Cardiac muscle cell (in vitro differentiated cells and primary cell): ENCODE data around the gene CLEC2B. TPM values are rescaled to one million over a fixed set of nuclear protein-coding genes. Genes with fewer than 3 reads are reported as not detected.
"Not testable (repeated sequence)": the region's sequence is repeated elsewhere in the genome, so short reads cannot be mapped to it uniquely, and the experiment has no call there.

ENCODE experiments used
- DNase-seq, 2 donors: peaks; one replicate each; pipeline versions ENCODE4 v3.0.0 to v3.0.0-alpha.2; 2010 to 2017; ENCODE audit warnings: low read depth in 1 of 2, low spot score in 1 of 2
- H3K27ac ChIP-seq: fragments of 200-600 bp; sonication (generic); 2 replicates; pipeline ENCODE4 v1.5.1; 2016
- H3K27me3 ChIP-seq: fragments of 200-600 bp; sonication (generic); 2 replicates; pipeline ENCODE4 v1.6.0; 2016; ENCODE audit warnings: control low read depth
- H3K36me3 ChIP-seq: fragments of 200-600 bp; sonication (generic); 2 replicates; pipeline ENCODE4 v1.5.1; 2016; ENCODE audit warnings: control low read depth
- H3K4me1 ChIP-seq: fragments of 200-600 bp; sonication (generic); 2 replicates; pipeline ENCODE4 v1.8.1; 2017; ENCODE audit warnings: low read depth, mild to moderate bottlenecking, mixed run types
- H3K4me3 ChIP-seq: fragments of 200-600 bp; sonication (generic); 2 replicates; pipeline ENCODE4 v1.5.1; 2016; ENCODE audit warnings: mild to moderate bottlenecking
- H3K9me3 ChIP-seq: fragments of 200-600 bp; sonication (generic); 2 replicates; pipeline ENCODE4 v1.5.1; 2017; ENCODE audit warnings: low read depth, mild to moderate bottlenecking, control low read depth
- CTCF ChIP-seq: IDR thresholded peaks from 2 replicates; pipeline ENCODE4 v1.5.1; 2012; ENCODE audit warnings: low read depth, mild to moderate bottlenecking, low read length
- polyA plus RNA-seq: library from polyadenylated mRNA; unstranded; fragments of >200 nt; fragmentation: Nextera tagmentation; extraction: Ambion mirVana; gene quantifications from 2 replicates; pipeline ENCODE4 v1.2.1, GENCODE V29; 2016
- total RNA-seq: library from RNA; depleted of rRNA; stranded (reverse); fragments of >200 nt; gene quantifications from 2 replicates; pipeline ENCODE4 v1.2.3, GENCODE V29; 2016

Gene CLEC2B
- total and polyA plus RNA-seq, 2 experiments from 2014 or later: 0.31 TPM; not detected in 1

- no peak overlapping the region for H3K4me3 ChIP-seq
- no peaks in the 10 kb centered on the region for H3K4me1 ChIP-seq
- no peaks in the 10 kb centered on the region for H3K36me3 ChIP-seq
- no peak overlapping the region for H3K27ac ChIP-seq
- no peak for TF ChIP-seq CTCF
- H3K9me3 ChIP-seq: no peaks in the 10 kb centered on the region
- DNase-seq: no peak
- no peaks in the 10 kb centered on the region for H3K27me3 ChIP-seq
Observed at GRCh38 chr12:9880532-9881078, 11.5 kb upstream of the CLEC2B start.

- not testable (repeated sequence) for DNase-seq, H3K27ac ChIP-seq, H3K9me3 ChIP-seq, H3K4me3 ChIP-seq, H3K4me1 ChIP-seq, H3K27me3 ChIP-seq, H3K36me3 ChIP-seq
Observed at GRCh38 chr12:9876120-9876519, 7.0 kb upstream of the CLEC2B start.

- Histone ChIP-seq H3K27ac (no peak overlapping the region), H3K4me1 (peaks cover 4% of the 10 kb centered on the region), H3K36me3 (no peaks in the 10 kb centered on the region), H3K27me3 (no peaks in the 10 kb centered on the region), H3K9me3 (no peaks in the 10 kb centered on the region), H3K4me3 (no peak overlapping the region)
- no peak for TF ChIP-seq CTCF
- DNase-seq: peak in 1 of 2 donors; percentile 31
Observed at GRCh38 chr12:9872742-9873141, 3.6 kb upstream of the CLEC2B start.

- Histone ChIP-seq H3K27ac (no peak overlapping the region), H3K36me3 (no peaks in the 10 kb centered on the region), H3K27me3 (no peaks in the 10 kb centered on the region), H3K4me3 (no peak overlapping the region), H3K4me1 (peaks cover 4% of the 10 kb centered on the region), H3K9me3 (no peaks in the 10 kb centered on the region)
- no peak for DNase-seq
- TF ChIP-seq CTCF: no peak
Observed at GRCh38 chr12:9872162-9872561, 3.0 kb upstream of the CLEC2B start.

GRCh38 chr12:9870286-9870866, 1.2 kb upstream of the CLEC2B start:
- peak in 1 of 2 donors; percentile 31 for DNase-seq
- no peak overlapping the region for H3K4me3 ChIP-seq
- no peaks in the 10 kb centered on the region for H3K9me3 ChIP-seq
- H3K27me3 ChIP-seq: no peaks in the 10 kb centered on the region
- no peak for TF ChIP-seq CTCF
- no peak overlapping the region for H3K27ac ChIP-seq
- H3K36me3 ChIP-seq: no peaks in the 10 kb centered on the region
- H3K4me1 ChIP-seq: peaks cover 4% of the 10 kb centered on the region

GRCh38 chr12:9868951-9869306, 225 bp downstream of the CLEC2B start:
- Histone ChIP-seq H3K36me3 (no peaks in the 10 kb centered on the region), H3K27ac (no peak overlapping the region), H3K4me1 (peaks cover 4% of the 10 kb centered on the region), H3K4me3 (no peak overlapping the region), H3K9me3 (no peaks in the 10 kb centered on the region), H3K27me3 (no peaks in the 10 kb centered on the region)
- DNase-seq: no peak
- no peak for TF ChIP-seq CTCF
